ENCODE measurements around the gene GIGYF2.
"Not testable (repeated sequence)": the region's sequence is repeated elsewhere in the genome, so short reads cannot be mapped to it uniquely, and the experiment has no call there.

Gene GIGYF2

GRCh38 chr2:232687382-232688160 is 9.6 kb upstream of the GIGYF2 start:
- DNase-seq (ENCODE audit: low read depth in 4 of 4, low spot score in 1 of 4): no peak

DNA sequence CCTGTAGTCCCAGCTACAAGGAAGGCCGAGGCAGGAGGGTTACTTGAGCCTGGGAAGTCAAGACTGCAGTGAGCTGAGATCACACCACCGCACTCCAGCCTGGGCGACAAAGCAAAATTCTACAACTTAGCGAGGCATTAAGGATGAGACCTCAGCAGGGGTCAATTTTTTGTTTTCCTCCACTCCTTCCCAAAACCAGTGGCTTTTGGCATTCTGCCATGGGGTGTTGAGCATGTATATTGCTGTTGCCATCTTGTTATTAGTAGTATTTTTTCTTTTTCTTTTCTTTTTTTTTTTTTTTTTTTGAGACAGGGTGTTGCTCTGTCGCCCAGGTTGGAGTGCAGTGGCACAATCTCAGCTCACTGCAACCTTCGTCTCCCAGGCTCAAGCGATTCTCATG is 8.9 kb upstream of the GIGYF2 start:
- no peak for DNase-seq (ENCODE audit: low read depth in 4 of 4, low spot score in 1 of 4)

- no peak for DNase-seq (ENCODE audit: low read depth in 4 of 4, low spot score in 1 of 4)
These were observed 7.8 kb upstream of the GIGYF2 start for GRCh38 chr2:232689152-232689910.

DNA sequence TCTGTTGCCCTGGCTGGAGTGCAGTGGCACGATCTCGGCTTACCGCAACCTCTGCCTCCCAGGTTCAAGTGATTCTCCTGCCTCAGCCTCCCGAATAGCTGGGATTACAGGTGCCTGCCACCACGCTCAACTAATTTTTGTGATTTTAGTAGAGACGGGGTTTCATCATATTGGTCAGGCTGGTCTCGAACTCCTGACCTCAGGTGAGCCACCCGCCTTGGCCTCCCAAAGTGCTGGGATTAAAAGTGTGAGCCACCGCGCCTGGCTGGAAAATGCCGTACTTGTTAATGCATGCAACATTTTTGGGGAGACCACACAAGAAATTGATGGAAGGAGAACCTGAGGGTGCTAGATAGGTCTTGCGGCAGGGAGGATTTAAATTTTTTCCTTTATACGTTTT is 6.0 kb upstream of the GIGYF2 start:
- DNase-seq (ENCODE audit: low read depth in 4 of 4, low spot score in 1 of 4): not testable (repeated sequence)

DNA sequence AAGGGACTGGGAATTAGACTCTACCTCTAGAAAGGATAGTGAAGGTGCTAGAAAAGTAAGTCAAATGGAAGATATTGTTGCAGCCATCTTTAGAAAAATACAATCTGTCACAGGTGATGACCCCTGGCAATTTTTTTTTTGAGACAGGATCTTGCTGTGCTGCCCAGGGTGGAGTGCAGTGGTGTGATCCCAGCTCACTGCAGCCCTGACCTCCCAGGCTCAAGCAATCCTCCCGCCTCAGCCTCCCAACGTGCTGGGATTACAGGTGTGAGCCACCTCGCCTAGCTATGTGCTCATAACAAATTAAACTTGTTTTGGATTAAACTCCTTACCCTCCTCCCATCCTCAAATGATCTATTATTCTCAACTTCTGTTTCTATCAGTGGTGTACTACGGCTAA is 3.8 kb upstream of the GIGYF2 start:
- DNase-seq (ENCODE audit: low read depth in 4 of 4, low spot score in 1 of 4): no peak

DNA sequence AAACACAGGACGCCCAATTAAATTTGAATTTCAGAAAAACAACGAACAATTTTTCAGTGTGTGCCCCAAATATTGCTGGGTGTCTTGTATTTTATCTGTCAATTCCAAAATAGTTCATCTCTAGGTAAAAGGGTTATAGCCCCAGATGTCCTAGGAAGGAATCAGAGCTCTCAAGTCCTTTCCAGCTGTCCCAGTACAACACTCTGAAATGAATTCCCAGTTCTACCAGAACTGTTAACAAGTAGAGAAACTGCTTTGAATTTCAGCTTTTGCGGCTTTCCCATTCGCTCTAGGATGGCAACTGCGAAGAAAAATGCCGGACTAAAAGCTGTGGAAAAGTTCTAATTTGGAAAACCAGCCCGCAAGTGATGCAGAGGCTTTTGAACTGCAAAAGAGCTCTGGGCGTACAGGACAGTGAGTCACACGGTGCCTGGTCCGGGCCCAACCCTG is 497 bp upstream of the GIGYF2 start:
- no peak for DNase-seq (ENCODE audit: low read depth in 4 of 4, low spot score in 1 of 4)

GRCh38 chr2:232697807-232698110 is 628 bp downstream of the GIGYF2 start:
- DNase-seq (ENCODE audit: low read depth in 4 of 4, low spot score in 1 of 4): peak in 1 of 4 experiments; percentile 1

GRCh38 chr2:232698556-232699091 is 1.5 kb downstream of the GIGYF2 start:
- DNase-seq (ENCODE audit: low read depth in 4 of 4, low spot score in 1 of 4): no peak

GRCh38 chr2:232699110-232699509 is 2.0 kb downstream of the GIGYF2 start:
- no peak for DNase-seq (ENCODE audit: low read depth in 4 of 4, low spot score in 1 of 4)

DNA sequence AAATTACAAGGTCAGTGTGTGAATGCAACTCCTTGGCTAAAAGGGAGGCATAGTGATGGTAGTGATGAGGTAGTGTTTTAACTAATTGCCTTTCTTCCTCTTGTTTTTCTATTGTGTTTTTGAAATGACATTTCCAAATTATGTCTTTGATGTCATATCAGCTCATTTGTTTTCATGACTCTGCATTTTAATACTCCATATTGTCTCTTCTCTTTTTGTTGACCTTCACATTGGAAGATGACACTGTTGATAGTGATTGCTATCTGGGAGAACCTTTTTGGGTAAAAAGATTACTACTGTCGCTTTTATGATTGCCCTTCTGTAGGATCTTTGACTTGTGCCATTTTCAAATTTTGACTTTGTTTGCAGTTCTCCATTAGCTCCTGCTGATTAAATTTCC is 3.0 kb downstream of the GIGYF2 start:
- DNase-seq (ENCODE audit: low read depth in 4 of 4, low spot score in 1 of 4): no peak

- no peak for DNase-seq (ENCODE audit: low read depth in 4 of 4, low spot score in 1 of 4)
These were observed 9.9 kb downstream of the GIGYF2 start for GRCh38 chr2:232707076-232707475.

DNA sequence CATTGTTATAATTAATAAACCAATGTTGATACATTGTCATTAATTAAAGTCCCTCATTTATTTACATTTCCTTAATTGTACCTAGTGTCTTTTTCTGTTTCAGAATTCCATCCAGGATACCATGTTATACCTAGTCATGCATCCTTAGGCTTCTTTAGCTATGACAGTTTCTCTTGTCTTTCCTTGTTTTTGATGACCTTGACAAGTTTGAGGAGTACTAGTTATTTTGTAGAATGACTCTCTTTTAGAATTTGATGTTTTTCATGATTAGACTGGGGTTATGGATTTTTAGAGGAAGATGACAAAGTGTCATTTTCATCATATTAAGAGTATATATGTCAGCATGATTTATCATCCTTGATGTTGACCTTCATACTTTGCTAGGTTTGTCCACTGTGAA is 16.4 kb downstream of the GIGYF2 start:
- no peak for DNase-seq (ENCODE audit: low read depth in 4 of 4, low spot score in 1 of 4)

DNA sequence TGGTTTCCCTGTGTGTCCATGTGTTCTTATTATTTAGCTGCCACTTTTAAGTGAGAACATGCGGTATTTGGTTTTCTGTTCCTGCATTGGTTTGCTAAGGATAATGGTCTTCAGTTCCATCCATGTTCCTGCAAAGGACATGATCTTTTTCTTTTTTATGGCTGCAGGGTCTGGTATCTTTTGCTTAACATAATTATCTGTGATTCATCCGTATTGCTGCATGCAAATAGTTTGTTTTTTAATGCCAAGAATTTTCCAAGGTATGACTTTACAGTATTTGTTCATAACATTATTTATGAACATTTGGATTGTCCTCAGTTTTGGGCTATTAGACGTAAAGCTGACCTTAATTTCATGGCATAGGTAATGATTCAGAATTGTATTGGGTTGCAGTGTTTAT is 17.8 kb downstream of the GIGYF2 start:
- DNase-seq (ENCODE audit: low read depth in 4 of 4, low spot score in 1 of 4): no peak

DNA sequence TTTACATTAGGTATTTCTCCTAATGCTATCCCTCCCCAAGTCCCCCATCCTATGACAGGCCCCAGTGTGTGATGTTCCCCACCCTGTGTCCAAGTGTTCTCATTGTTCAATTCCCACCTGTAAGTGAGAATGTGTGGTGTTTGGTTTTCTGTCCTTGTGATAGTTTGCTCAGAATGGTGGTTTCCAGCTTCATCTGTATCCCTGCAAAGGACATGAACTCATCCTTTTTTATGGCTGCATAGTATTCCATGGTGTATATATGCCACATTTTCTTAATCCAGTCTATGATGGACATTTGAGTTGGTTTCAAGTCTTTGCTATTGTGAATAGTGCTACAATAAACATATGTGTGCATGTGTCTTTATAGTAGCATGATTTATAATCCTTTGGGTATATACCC is 22.9 kb downstream of the GIGYF2 start:
- not testable (repeated sequence) for DNase-seq (ENCODE audit: low read depth in 4 of 4, low spot score in 1 of 4)

GRCh38 chr2:232721261-232721660 is 24.1 kb downstream of the GIGYF2 start:
- no peak for DNase-seq (ENCODE audit: low read depth in 4 of 4, low spot score in 1 of 4)

GRCh38 chr2:232721882-232722281 is 24.8 kb downstream of the GIGYF2 start:
- no peak for DNase-seq (ENCODE audit: low read depth in 4 of 4, low spot score in 1 of 4)

DNA sequence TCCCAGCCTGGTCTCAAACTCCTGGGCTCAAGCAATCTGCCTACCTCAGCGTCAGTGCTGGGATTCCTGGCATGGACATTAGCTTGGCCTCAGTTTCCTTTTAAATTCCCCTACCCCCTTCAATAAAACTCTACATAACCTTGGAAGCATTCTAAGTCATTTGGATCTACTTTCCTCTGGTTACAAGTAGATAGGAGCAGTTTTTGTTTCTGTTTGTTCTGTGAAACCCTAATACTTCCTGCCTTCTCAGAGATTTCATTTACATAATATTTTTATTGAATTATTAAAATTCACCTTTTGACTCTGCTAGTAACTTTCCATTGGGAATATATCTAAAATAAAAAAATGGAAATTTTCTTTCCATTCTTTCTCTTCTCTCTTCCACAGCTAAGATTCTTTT is 25.9 kb downstream of the GIGYF2 start:
- DNase-seq (ENCODE audit: low read depth in 4 of 4, low spot score in 1 of 4): no peak

- DNase-seq (ENCODE audit: low read depth in 4 of 4, low spot score in 1 of 4): no peak
These were observed 31.7 kb downstream of the GIGYF2 start for GRCh38 chr2:232728785-232729184.

DNA sequence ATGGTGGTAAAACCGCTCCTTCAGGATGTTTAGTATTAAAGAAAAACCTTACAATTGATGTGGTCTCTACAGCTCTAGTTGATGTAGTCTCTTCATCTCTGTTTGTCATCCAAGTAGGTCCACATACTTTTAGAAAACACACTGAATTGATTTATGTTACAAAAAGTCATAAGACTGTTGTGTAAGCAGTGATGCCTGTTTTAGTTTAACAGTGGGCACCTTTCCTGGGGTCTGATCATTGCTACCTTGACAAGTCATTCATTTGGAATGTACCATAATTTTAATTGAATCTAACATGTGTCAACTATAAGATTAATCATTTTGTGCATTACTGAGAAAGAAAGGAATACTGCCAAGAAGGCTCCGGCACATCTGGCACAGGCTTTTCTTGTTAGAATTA is 34.3 kb downstream of the GIGYF2 start:
- no peak for DNase-seq (ENCODE audit: low read depth in 4 of 4, low spot score in 1 of 4)

GRCh38 chr2:232741294-232741693 is 44.2 kb downstream of the GIGYF2 start:
- no peak for DNase-seq (ENCODE audit: low read depth in 4 of 4, low spot score in 1 of 4)

DNA sequence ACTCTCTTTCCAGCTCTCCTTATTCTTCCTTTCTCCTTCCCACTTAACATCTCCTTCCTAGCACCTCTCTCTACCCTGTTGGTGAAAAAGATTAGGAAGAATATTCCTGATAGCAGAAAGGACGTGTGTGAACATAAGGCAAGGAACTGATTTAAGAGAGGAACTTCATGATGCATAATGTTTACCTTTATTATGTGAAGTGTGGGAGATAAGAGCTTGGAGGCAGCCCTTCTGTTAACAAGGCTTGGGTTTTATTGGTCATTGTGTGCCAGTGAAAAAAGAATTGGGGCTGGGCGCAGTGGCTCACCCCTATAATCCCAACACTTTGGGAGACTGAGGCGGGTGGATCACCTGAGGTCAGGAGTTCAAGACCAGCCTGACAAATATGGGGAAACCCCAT is 44.8 kb downstream of the GIGYF2 start:
- no peak for DNase-seq (ENCODE audit: low read depth in 4 of 4, low spot score in 1 of 4)

DNA sequence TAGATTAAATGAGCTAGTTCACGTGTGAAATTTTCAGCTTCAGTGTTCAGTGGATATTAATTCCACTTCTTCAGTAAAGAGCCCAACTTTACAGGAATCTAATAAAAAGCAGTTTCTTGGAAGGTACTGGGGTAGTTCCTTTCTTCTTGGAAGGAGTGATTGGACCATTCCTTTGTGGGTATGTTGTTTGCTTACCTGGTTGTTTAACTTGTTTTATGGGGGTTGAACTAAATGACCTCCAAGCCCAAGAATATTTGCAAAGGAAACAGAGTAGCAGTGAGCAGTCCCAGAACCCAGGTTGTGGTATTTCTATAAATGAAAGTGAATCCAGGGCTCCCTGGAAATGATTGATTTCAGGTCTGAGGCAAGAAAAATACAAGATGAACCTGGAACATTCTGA is 47.8 kb downstream of the GIGYF2 start:
- DNase-seq (ENCODE audit: low read depth in 4 of 4, low spot score in 1 of 4): no peak

Measured in stimulated activated CD4-positive, alpha-beta T cell treated with anti-CD3 and anti-CD28 coated beads, Interleukin-1b, Interleukin-23, amount 100 ng/mL, for 24 hours (primary cell).